Renal cortex interstitium (tissue), 11 donors: ENCODE data around the gene GOLT1A. TPM values are rescaled to one million over a fixed set of nuclear protein-coding genes. Genes with fewer than 3 reads are reported as not detected.

Experiments used
- DNase-seq, 11 donors: peaks; one replicate each; pipeline ENCODE4 v3.0.0-alpha.2; 2013; ENCODE audit warnings: low read depth in 9 of 11, low spot score in 4 of 11; ENCODE audit errors: extremely low read depth in 1 of 11
- polyA plus RNA-seq, 3 donors: library from polyadenylated mRNA; unstranded; fragments of 120-200 nt; gene quantifications; one replicate each; pipeline ENCODE4 v1.2.1, GENCODE V29; 2013; ENCODE audit not compliant: insufficient read length in 3 of 3

The GOLT1A gene
- polyA plus RNA-seq, 3 donors = 2.3 to 4.1 (median 2.5) TPM

DNA sequence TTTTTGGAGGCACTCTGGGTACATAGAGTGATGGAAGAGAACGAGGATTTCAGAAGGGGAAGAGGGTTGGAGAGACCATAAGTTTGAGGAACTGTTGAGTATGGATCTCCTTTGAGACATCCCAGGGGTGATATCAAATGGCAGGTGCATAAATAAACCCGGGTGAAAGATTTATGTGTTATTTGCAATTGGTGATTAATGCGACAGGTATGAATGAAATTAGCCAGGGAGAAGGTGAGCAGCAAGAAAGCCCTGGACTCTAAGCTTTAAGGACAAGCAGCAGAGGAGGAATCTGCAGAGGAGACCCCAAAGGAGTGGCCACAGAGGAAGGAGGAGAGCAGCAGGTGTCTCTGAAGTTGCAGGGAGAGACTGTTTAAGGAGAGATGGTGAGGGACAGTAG lies 38.8 kb downstream of the GOLT1A start:
- no peak for DNase-seq

DNA sequence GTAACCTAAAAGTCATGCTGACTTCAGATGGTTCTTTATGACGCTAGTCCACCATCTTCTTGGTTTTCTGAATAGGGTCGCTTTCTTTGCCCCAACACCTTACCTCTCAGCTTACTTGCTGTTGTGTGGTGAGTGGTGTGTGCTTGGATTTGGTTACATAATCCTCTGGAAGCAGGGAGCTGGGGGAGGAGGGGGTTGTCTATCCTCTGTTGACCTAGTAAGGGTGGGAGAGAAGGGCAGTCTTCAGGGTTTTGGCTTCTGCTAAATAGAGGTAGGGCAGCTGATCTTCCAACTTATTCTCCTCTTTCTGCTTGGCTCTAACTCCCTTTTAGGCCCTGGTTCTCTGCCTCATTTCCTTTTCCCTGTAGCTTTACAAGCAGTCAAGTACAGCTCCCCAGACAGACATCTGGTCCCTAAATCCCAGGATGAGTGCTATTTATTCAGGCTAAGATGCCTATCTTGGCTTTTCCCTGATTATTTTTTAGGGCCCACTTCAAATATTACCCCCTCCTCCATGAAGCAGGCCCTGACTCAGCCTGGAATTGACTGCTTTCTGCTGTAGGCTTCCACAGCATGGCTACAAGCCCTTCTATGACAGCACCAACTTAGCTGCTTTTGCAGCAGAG lies 41.3 kb downstream of the GOLT1A start:
- DNase-seq = no peak

DNA sequence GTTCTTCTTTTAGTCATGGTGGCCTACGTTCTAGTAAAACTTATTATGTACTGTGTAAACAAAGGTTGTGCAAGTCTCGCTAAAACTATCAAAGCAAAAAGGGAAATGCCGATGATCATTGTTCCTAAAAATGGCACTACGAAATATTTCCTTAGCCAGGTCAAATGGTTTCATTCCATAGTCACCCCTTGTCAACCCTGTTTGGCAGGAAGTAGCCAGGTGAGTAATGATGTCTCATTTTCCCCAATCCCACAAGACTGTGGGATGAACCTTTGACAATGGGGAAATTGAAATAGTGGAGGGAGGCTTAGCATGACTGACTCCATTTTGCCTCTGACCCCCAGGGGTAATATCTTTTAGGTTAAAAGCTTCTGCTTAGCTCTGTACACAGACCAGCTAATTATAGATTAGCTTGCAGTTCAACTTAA lies 42.0 kb downstream of the GOLT1A start:
- no peak for DNase-seq

DNA sequence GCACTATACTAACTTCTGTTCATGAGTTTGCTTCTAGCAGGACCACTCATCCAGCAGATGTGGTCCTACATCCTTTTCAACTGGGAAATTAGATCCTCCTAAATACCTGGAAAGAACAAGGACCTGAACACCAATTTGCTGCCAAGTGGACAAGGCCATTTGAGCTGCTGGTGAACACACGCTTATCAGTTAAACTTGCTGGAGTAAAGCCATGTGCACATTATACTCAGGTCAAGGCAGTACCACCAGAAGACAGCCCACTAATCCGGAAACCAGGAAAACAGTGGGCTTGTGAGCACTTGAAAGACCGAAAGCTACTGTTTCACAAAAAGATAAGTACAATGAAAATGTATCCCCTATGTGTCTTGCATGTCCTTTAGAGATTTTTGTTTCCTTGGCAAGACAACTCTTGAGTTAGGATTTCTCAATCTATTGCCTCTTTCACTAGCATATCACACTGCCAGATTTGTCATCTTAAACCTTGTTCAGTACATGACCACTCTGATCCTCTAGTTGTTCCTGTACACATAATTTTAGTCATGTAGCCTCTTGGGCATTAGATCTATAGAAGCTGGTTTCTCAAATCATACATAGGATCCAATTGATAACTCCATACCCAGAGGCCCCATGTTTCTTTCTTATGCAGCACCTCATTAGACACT lies 43.2 kb downstream of the GOLT1A start:
- DNase-seq = no peak

DNA sequence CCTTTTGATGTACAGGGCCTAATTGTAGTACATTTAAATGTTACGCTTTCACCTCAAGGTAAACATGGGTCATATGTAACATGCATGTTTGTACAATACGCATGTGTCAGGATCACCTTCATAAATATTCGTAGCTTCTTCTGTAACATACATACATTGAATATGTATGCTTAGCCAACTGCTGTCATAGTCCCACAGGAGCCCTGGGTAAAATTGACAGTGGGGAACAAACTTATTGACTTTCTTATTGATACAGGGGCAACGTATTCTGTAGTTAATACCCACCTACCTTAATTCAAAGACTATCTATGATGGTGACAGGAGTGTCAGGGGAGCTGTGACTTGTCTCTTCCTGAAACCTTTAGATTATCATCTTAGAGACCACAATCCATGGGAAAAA lies 43.9 kb downstream of the GOLT1A start:
- no peak for DNase-seq

DNA sequence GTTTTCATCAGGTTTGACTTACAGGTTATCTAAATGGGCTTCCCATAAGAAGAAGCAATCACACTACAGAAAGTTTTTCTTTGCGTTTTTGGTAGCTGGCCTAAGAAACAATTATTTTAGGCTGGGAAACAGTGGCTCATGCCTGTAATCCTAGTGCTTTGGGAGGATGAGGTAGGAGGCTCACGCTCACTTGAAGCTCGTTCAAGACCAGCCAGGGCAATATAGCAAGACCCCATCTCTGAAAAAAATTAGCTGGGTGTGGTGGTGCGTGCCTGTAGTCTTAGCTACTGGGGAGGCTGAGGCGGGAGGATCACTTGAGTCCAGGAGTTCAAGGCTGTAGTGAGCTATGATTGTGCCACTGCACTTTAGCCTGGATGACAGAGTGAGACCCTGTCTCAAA lies 46.1 kb downstream of the GOLT1A start:
- DNase-seq = no peak

DNA sequence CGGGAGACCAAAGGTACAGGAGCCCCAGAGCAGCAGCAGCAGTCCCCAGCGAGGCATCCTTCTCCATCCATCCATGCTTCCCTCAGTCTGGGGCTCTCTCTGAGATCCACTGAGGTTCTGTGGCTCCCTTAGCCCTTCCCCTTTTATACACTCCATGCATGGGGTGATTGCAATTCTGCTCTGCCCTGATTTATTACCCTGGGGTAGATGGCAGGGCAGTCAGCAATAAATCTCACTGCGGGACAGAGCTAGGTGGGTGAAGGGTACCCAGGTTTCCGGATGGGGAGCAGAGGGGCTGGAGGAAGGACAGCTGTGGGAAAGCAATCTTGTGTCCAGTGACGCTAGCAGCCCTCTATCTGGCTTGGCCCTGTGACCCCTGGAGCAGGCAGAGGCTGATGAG lies 47.6 kb downstream of the GOLT1A start, which contains the start of gene REN:
Gene REN (minus strand): TSS at position 119 of the 400 bp plus-strand sequence. CDS start 44 bp downstream, at position 75.
- DNase-seq = no peak

DNA sequence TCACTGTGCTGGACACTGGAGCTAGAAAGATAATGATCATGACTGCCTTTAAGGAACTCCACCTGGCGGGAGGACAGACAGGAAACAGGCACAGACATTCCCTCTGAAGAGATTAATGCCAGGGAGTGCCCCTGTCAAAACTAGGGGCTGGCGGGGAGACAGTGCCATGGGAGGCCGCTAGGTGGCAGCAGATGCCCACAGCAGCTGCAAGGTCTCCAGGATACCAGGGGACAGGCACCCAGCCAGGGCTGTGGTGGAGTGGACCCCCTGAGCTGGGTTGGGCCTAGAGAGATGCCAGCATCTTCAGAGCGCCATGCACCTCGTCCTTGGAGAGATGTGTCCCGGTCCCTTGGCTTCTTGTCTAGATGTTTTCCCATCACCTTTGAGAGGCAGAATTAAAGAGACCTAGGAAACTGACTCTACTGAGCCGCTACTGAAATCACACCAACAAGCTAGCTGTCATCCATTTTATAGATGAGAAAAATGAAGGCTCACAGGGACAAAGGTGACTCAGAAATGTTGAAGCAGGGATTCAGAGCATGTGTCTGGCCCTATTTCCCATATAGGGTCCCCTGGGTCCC lies 51.2 kb downstream of the GOLT1A start:
- peak in 10 of 11 donors; percentile 49 to 77 (median 62) for DNase-seq

DNA sequence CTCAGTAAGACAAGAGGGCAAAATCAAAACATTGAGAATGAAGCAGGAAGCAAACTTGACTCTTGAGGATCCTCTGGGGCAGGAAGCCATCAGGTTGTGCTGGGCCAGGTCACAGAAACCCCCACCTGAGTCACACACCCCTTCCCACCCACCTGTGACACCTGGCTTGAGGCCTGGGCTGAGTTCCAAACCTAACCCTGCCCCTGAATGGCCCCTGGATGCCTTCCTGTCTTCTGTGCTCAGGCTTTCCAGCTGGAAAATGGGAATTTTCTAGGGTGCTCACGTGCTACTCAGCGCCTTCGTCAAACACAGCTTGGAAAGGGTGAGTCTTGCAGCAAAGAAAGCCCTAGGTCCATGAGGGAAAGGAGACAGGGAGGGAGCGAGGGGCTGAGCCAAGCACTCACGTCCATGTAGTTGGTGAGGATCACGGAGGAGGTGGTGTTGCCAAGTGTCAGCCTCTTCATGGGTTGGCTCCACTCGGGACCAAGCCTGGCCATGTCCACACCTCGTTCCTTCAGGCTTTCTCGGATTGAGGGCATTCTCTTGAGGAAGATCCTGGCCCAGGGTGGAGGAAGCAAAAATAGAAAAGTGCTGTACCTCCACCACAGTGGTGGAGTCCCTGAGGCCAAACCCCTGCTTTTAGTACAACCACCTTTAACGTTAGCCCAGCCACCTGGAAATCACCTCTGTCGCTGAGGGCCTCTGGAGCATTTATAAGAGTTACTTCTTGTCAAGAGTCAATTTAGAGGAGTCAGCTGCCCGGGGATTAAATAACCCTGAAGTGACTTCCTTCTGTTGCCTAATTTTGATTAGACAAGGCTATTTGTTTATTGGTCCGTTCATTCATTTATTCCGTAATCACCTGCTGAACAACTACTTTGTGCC lies 51.9 kb downstream of the GOLT1A start:
- DNase-seq = no peak

DNA sequence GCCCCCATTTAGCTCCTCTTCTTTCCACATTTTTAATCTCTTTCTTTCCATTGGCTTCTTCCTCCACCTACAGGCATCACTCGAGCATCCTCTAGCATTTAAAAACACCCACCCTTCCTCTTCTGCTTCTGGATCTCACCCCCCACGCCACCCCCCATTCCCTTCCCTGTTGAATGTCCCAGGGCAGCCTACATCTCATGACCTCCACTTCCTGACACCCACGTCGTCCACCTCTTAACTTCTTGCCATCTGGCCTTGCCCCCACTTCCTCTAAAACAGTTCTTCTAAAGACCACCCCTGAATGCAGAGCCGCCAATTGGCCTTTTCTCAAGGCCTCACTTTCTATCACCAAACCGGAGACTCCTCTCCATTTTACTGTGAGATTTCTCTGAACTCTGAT lies 55.8 kb downstream of the GOLT1A start:
- DNase-seq = no peak

DNA sequence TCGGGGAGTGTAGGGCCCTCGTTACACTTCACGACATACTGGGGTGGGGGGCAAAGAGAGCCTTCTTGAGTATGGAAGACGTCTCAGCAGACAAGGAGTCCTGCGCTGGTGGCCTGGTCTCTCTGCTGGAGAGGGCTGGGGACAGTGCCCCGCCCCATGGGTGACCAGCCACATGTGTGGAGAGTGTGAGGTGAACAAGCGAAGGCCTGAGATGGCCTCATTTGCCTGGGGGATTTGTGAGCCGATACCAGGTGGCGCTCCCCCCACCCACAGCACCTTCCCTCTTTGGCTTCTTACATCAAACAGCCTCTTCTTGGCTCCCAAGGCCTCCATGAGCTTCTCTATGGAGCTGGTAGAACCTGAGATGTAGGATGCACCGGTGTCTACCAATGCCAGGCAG lies 57.9 kb downstream of the GOLT1A start:
- DNase-seq = no peak

DNA sequence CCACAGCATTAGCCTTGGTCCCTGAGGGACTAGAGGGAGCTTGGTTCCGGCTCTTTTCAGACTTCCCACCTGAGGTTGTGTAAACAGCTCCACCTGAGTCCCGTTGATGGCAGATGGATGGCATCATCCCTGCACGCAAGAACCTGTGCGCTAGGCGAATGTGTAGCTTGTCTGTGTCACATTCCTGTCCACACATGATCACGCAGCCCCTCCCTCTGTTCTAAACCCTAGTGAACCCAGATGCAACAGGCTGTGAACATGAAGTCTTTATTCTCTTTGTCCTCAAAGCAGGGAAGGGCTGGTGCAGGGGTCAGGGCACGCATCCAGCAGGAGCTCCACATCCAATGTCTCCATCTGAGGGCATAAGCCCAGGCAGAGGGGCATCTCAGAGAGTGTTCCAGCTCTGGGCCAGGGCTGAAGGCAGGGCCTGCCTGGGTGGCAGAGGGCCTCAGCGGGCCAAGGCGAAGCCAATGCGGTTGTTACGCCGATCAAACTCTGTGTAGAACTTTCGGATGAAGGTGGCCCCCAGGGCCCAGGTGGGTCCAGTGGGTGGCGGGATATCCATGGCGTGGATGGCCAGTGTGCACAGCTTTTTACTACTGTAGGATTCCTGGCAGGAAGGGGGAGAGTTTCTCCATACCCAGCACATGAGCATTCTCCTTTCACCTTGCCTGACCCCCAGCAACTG lies 59.1 kb downstream of the GOLT1A start:
- no peak for DNase-seq

DNA sequence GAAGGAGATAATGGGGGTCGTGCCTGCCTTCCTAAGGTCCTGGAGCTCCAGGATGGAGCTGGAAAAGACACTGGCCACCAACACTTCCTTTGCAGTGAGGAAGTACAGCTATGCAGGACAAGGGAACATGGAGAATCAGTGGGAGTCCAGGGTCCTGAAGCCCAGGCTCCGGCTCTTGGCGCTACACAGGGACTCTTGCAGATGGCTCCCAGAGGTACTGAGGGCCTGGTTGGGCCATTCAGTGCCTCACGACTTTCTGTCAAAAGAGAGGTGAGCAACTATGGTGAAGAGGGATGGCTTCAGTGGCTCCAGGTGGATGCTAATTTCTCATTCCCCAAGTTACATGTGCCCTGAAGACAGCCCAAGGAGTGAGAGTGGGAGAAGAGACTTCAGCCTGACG lies 60.1 kb downstream of the GOLT1A start:
- DNase-seq = no peak

DNA sequence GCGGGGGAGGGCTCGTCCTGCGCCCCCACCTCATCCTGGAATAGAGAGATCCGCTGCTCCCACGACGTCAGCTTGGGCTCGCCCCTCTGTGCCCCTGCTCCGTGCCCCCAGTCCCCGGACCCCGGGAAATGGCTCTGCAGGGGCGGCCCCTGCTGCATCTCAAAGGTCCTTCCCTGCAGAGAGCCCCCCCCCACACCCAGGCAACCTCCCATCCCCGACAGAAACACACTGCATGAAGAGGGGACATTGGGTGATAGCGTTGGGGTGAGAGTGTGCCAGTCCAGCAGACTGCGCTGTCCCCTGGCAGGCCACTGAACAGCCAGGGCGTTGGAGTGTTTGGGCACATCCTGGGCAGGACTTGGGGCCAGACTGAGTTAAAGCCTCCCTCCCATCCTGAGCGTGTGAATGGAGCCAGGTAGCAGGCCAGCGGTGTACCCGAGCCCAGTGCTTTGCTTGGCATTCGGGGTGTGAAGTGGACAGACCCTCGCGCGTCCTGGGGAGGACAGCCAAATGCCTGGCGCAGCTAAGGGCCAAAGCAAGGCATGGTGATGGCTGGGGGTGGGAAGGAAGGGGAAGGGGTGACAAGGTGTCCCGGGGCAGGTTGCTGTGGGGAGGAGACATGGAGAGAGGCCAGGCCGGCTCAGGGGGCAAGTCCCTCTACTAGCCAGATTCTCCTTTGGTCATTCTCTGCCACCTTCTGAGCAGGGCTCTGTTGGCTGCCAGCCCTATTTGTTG lies 61.3 kb downstream of the GOLT1A start:
- DNase-seq = no peak

DNA sequence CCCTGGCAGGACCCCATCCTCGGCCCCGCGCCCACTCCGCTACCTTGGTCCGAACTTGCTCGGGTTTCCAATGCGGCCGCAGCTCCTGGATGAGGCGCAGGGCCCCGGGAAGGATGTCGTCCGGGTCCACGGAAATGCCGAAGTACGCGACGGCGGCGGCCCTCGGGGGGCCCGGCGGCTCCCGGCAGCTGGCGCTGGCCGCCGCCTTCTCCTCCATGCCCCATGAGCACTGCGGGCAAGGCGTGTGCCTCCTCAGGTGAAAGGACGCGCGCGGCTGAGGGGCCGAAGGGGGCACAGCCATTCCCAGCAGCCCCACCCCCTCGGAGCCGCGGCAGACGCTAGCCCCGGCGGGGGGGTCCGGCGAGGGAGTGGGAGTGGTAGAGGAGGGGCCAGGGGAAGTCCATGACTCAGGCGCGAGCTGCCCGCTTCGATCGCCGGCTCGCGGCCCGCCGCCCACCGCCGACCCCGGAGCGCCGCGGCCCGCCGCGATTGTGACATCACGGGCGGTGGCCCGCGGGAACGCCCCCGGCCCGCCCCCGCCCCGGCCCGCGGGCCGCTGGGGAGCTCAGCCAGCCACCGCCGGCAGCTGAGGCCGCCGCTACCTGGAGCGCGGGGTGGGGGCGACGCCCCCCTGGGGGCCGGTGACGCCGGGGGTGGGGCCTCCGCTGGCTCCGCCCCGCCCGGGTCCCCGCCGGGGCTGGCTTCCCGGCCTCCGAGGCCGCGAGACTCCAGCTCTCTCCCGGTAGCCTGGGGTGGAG lies 62.1 kb downstream of the GOLT1A start, which contains the start of gene ETNK2:
Gene ETNK2 (minus strand): TSS at position 493 of the 758 bp plus-strand sequence. CDS start 192 bp downstream, at position 301.
- peak in 3 of 11 donors; percentile 41 to 60 (median 49) for DNase-seq

DNA sequence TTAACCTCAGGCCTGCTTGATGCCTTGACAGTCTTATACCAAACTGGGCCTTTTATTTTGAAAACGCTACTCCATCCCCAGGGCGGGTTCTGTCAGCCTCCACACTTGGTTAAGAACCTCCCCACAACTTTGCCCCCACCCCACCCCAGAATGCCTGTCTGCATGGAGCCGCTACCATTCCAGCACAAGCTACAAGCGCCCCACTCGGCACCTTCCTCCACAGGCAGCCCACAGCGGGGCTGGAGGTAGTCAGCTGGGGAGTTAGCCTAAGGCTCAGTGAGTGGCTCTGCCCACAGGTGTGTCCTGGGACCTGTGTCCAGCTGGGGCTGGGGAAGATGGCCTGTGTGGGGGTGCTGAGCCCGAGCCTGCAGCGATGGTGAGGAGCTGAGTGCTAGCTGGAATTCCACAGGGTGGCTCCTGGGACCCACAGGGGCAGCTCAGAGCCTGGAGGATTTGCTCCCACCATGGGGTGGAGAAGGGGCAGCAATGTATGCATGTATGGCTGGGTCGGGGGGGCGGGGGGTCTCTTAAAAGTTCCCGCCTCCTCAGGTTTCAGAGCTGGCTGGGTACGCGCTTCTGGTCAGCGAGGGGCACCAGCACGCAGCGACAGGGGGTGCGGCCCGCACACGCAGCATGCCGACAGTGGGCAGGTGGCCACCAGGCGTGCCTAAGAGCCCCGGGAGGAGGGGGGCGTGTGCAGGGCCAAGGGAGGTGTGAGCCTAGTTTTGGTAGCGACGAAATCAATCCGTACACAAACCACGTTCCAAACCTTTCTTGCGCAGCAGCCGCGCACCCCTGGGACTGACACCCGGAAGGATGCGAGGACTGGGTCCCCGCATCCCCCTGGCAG lies 62.9 kb downstream of the GOLT1A start:
- no peak for DNase-seq
